ENCODE results near the gene CHP1.

GRCh38 chr15:41256577-41257038, 25.5 kb downstream of the CHP1 start:
- TF ChIP-seq CTCF (IDR thresholded peaks at IDR 0.05) (no peak), POLR2A (IDR thresholded peaks at IDR 0.05) (no peak)

Data from esophagus squamous epithelium (tissue), 4 donors.